GM12891 (cell line): ENCODE results near the gene EI24.

Source experiments
- PAX5 ChIP-seq: IDR thresholded peaks from 2 replicates; pipeline ENCODE4 v1.6.1; 2011; ENCODE audit warnings: low read length, moderate library complexity, mild to moderate bottlenecking; ENCODE audit not compliant: insufficient read depth, severe bottlenecking
- POLR2A ChIP-seq: IDR thresholded peaks from 2 replicates; pipeline ENCODE4 v1.6.1; 2011; ENCODE audit warnings: low read depth, low read length, control low read depth
- POLR2AphosphoS5 ChIP-seq: IDR thresholded peaks from 2 replicates; pipeline ENCODE4 v1.6.1; 2011; ENCODE audit warnings: low read depth, low read length, control low read depth

- TF ChIP-seq PAX5, result no peak
- no peak for TF ChIP-seq POLR2AphosphoS5
- no peak for TF ChIP-seq POLR2A
Observed at GRCh38 chr11:125609545-125609944, 40.3 kb downstream of the EI24 start.
